Small intestine (tissue), 7 donors: ENCODE results near the gene DDX27. TPM values are rescaled to one million over a fixed set of nuclear protein-coding genes. Genes with fewer than 3 reads are reported as not detected.

ENCODE experiments used
- DNase-seq, 2 donors: peaks; one replicate each; pipeline versions ENCODE4 v3.0.0 to v3.0.0-alpha.2; 2013
- FAIRE-seq: peaks from 2 replicates; lab custom pipeline; 2012; peaks lifted over from hg19 to GRCh38; lab: Jason Lieb, UNC
- H3K27ac ChIP-seq, 3 donors: one replicate each; pipeline ENCODE4 v1.5.1; 2013; ENCODE audit warnings: low read length in 2 of 3, mild to moderate bottlenecking in 2 of 3, control low read depth in 1 of 3, inconsistent platforms in 1 of 3, low read depth in 1 of 3, moderate library complexity in 1 of 3
- H3K27me3 ChIP-seq, 3 donors: one replicate each; pipeline ENCODE4 v1.6.1; 2013; ENCODE audit warnings: low read length in 3 of 3, inconsistent platforms in 1 of 3; ENCODE audit not compliant: control insufficient read depth in 3 of 3, insufficient read depth in 3 of 3
- H3K36me3 ChIP-seq, 3 donors: one replicate each; pipeline ENCODE4 v1.6.1; 2013; ENCODE audit warnings: low read length in 3 of 3, inconsistent platforms in 1 of 3, low read depth in 1 of 3, mild to moderate bottlenecking in 1 of 3, moderate library complexity in 1 of 3; ENCODE audit not compliant: control insufficient read depth in 3 of 3, insufficient read depth in 2 of 3
- H3K4me1 ChIP-seq, 3 donors: one replicate each; pipeline ENCODE4 v1.6.1; 2013; ENCODE audit warnings: low read length in 2 of 3, inconsistent platforms in 1 of 3, low read depth in 1 of 3, mild to moderate bottlenecking in 1 of 3, moderate library complexity in 1 of 3; ENCODE audit not compliant: control insufficient read depth in 3 of 3, insufficient read depth in 2 of 3
- H3K4me3 ChIP-seq, 3 donors: one replicate each; pipeline ENCODE4 v1.5.1; 2013; ENCODE audit warnings: low read length in 3 of 3, control low read depth in 1 of 3, inconsistent platforms in 1 of 3, low read depth in 1 of 3, mild to moderate bottlenecking in 1 of 3, moderate library complexity in 1 of 3
- H3K9me3 ChIP-seq, 2 donors: one replicate each; pipeline ENCODE4 v1.6.1; 2013; ENCODE audit warnings: low read depth in 1 of 2, low read length in 1 of 2; ENCODE audit not compliant: control insufficient read depth in 2 of 2, insufficient read depth in 1 of 2
- WGBS, 3 donors: extraction: QIAGEN DNeasy Blood & Tissue Kit; methylation state at CpG; one replicate each; pipeline ENCODE4 v1.1.7; 2013; 5-methylcytosine and 5-hydroxymethylcytosine counted together
- polyA plus RNA-seq, 4 donors: library from polyadenylated mRNA; stranded (reverse) in 3 of 4; unstranded in 1 of 4; fragments of 200-250 nt in 3 of 4; fragments of 120-200 nt in 1 of 4; gene quantifications; one replicate each; pipeline versions ENCODE4 v1.2.1 to v1.2.3, GENCODE V29; 2013
- donor health status: healthy with polysubstance abuse.
- donor health status: control.
- donor health status: control.
- donor health status: Bipolar disorder and iron deficiency.
- donor health status: healthy.

DDX27 gene
- polyA plus RNA-seq, 4 donors: 32.0 to 48.9 (median 34.9) TPM

GRCh38 chr20:49282584-49283171, 63.5 kb downstream of the DDX27 start:
- no peak for DNase-seq
- WGBS, 3 donors: 73 to 84% (median 73%) methylated on average over 20 of the region's 20 CpGs
- peaks cover 0 to 12% (median 11%) of the 10 kb centered on the region in 3 donors for H3K4me1 ChIP-seq
- H3K9me3 ChIP-seq: peaks cover 1 to 72% of the 10 kb centered on the region in 2 donors
- no peak overlapping the region for H3K27ac ChIP-seq
- H3K4me3 ChIP-seq: no peak overlapping the region
- no peak for FAIRE-seq
- H3K36me3 ChIP-seq: peaks cover 47 to 70% (median 62%) of the 10 kb centered on the region in 3 donors
- H3K27me3 ChIP-seq: no peaks in the 10 kb centered on the region

GRCh38 chr20:49283176-49283702, 64.0 kb downstream of the DDX27 start:
- H3K27me3 ChIP-seq: no peaks in the 10 kb centered on the region
- H3K27ac ChIP-seq: peak overlapping the region in 1 of 3 donors; percentile 27
- DNase-seq: no peak
- H3K9me3 ChIP-seq: peaks cover 1 to 73% of the 10 kb centered on the region in 2 donors
- H3K4me1 ChIP-seq: peaks cover 0 to 13% (median 12%) of the 10 kb centered on the region in 3 donors
- peaks cover 47 to 72% (median 63%) of the 10 kb centered on the region in 3 donors for H3K36me3 ChIP-seq
- 80 to 91% (median 84%) methylated on average over 9 of the region's 9 CpGs for WGBS, 3 donors
- no peak for FAIRE-seq
- no peak overlapping the region for H3K4me3 ChIP-seq

- no peak overlapping the region for H3K4me3 ChIP-seq
- peaks cover 0 to 18% (median 12%) of the 10 kb centered on the region in 3 donors for H3K4me1 ChIP-seq
- no peak for FAIRE-seq
- 87 to 92% (median 88%) methylated on average over 3 of the region's 3 CpGs for WGBS, 3 donors
- H3K9me3 ChIP-seq: peaks cover 1 to 75% of the 10 kb centered on the region in 2 donors
- H3K27ac ChIP-seq: peak overlapping the region in 1 of 3 donors; percentile 27
- DNase-seq: no peak
- peaks cover 51 to 75% (median 64%) of the 10 kb centered on the region in 3 donors for H3K36me3 ChIP-seq
- no peaks in the 10 kb centered on the region for H3K27me3 ChIP-seq
These were observed 64.7 kb downstream of the DDX27 start for GRCh38 chr20:49283703-49284625.

GRCh38 chr20:49284818-49285217, 65.6 kb downstream of the DDX27 start:
- H3K9me3 ChIP-seq: peaks cover 1 to 75% of the 10 kb centered on the region in 2 donors
- peaks cover 56 to 74% (median 65%) of the 10 kb centered on the region in 3 donors for H3K36me3 ChIP-seq
- H3K27ac ChIP-seq: no peak overlapping the region
- 83 to 92% (median 85%) methylated on average over 5 of the region's 5 CpGs for WGBS, 3 donors
- no peak for DNase-seq
- H3K27me3 ChIP-seq: no peaks in the 10 kb centered on the region
- no peak overlapping the region for H3K4me3 ChIP-seq
- FAIRE-seq: no peak
- peaks cover 0 to 22% (median 11%) of the 10 kb centered on the region in 3 donors for H3K4me1 ChIP-seq

- 77 to 84% (median 83%) methylated on average over 1 of the region's 1 CpG for WGBS, 3 donors
- H3K27ac ChIP-seq: no peak overlapping the region
- peaks cover 1 to 71% of the 10 kb centered on the region in 2 donors for H3K9me3 ChIP-seq
- H3K36me3 ChIP-seq: peaks cover 53 to 70% (median 66%) of the 10 kb centered on the region in 3 donors
- no peak for DNase-seq
- H3K4me1 ChIP-seq: peaks cover 0 to 20% (median 6%) of the 10 kb centered on the region in 3 donors
- no peak for FAIRE-seq
- no peak overlapping the region for H3K4me3 ChIP-seq
- H3K27me3 ChIP-seq: no peaks in the 10 kb centered on the region
These were observed 66.0 kb downstream of the DDX27 start for GRCh38 chr20:49285233-49285668.

GRCh38 chr20:49285813-49286494, 66.7 kb downstream of the DDX27 start:
- DNase-seq: no peak
- peaks cover 1 to 64% of the 10 kb centered on the region in 2 donors for H3K9me3 ChIP-seq
- no peak overlapping the region for H3K4me3 ChIP-seq
- peaks cover 0 to 15% (median 6%) of the 10 kb centered on the region in 3 donors for H3K4me1 ChIP-seq
- peak overlapping the region in 1 of 3 donors; percentile 35 for H3K27ac ChIP-seq
- 91 to 97% (median 91%) methylated on average over 4 of the region's 4 CpGs for WGBS, 3 donors
- H3K36me3 ChIP-seq: peaks cover 46 to 67% (median 66%) of the 10 kb centered on the region in 3 donors
- no peaks in the 10 kb centered on the region for H3K27me3 ChIP-seq
- no peak for FAIRE-seq

GRCh38 chr20:49286689-49287551, 67.7 kb downstream of the DDX27 start:
- DNase-seq: peak; percentile 62 to 72
- 79 to 88% (median 84%) methylated on average over 16 of the region's 16 CpGs for WGBS, 3 donors
- Histone ChIP-seq H3K36me3 (peaks cover 44 to 70% (median 62%) of the 10 kb centered on the region in 3 donors), H3K9me3 (peaks cover 0 to 54% of the 10 kb centered on the region in 2 donors), H3K4me3 (no peak overlapping the region), H3K27ac (peak overlapping the region in 2 of 3 donors; percentile 17 to 35), H3K4me1 (peaks cover 0 to 15% (median 6%) of the 10 kb centered on the region in 3 donors), H3K27me3 (no peaks in the 10 kb centered on the region)
- FAIRE-seq: no peak
